NK-92 treated with Interleukin-12 subunit alpha and Interleukin-12 subunit beta, amount 100 ng/mL, for 24 hours (cell line): Measurements from ENCODE around the gene ACSL6.

Source experiments
- DNase-seq: peaks from one replicate; lab custom pipeline; 2025; lab: John Stamatoyannopoulos, UW

ACSL6 gene

GRCh38 chr5:132016721-132017250 lies 5.3 kb upstream of the ACSL6 start:
- DNase-seq = no peak

- DNase-seq = no peak
These were observed 2.3 kb upstream of the ACSL6 start for GRCh38 chr5:132013711-132014110.

GRCh38 chr5:132013006-132013689 lies 1.7 kb upstream of the ACSL6 start:
- no peak for DNase-seq

GRCh38 chr5:132012371-132013005 lies 1.0 kb upstream of the ACSL6 start:
- DNase-seq = no peak

GRCh38 chr5:132010989-132011621 lies 353 bp downstream of the ACSL6 start:
- no peak for DNase-seq

GRCh38 chr5:132010645-132010988 lies 841 bp downstream of the ACSL6 start:
- DNase-seq = no peak

- no peak for DNase-seq
These were observed 1.6 kb downstream of the ACSL6 start for GRCh38 chr5:132009706-132010405.

GRCh38 chr5:132008961-132009680 lies 2.3 kb downstream of the ACSL6 start:
- no peak for DNase-seq

GRCh38 chr5:132008163-132008473 lies 3.3 kb downstream of the ACSL6 start:
- no peak for DNase-seq

- DNase-seq = peak; percentile 51
These were observed 3.9 kb downstream of the ACSL6 start for GRCh38 chr5:132007399-132008162.

- no peak for DNase-seq
These were observed 4.9 kb downstream of the ACSL6 start for GRCh38 chr5:132006331-132007120.

GRCh38 chr5:132005591-132005990 lies 5.9 kb downstream of the ACSL6 start:
- DNase-seq = no peak

- no peak for DNase-seq
These were observed 7.5 kb downstream of the ACSL6 start for GRCh38 chr5:132003982-132004381.

GRCh38 chr5:132003170-132003744 lies 8.2 kb downstream of the ACSL6 start:
- DNase-seq = no peak

GRCh38 chr5:132002757-132003156 lies 8.7 kb downstream of the ACSL6 start:
- DNase-seq = no peak

- DNase-seq = no peak
These were observed 9.6 kb downstream of the ACSL6 start for GRCh38 chr5:132001647-132002561.

- DNase-seq = peak; percentile 34
These were observed 10.6 kb downstream of the ACSL6 start for GRCh38 chr5:132000677-132001453.

- no peak for DNase-seq
These were observed 11.3 kb downstream of the ACSL6 start for GRCh38 chr5:132000241-132000490.
